NT2/D1 (cell line): ENCODE results near the gene USP9Y.

Experiments
- DNase-seq: peaks from one replicate; pipeline ENCODE4 v3.0.0-alpha.2; 2011; ENCODE audit warnings: low read depth, low spot score
- H3K27me3 ChIP-seq: 2 replicates; pipeline ENCODE4 v1.6.0; 2011; ENCODE audit warnings: mild to moderate bottlenecking; ENCODE audit not compliant: insufficient read length, insufficient read depth
- H3K36me3 ChIP-seq: 2 replicates; pipeline ENCODE4 v1.6.1; 2011; ENCODE audit warnings: mild to moderate bottlenecking, low read length, mixed read lengths; ENCODE audit not compliant: insufficient read depth, insufficient read length
- H3K4me1 ChIP-seq: 2 replicates; pipeline ENCODE4 v1.5.1; 2011; ENCODE audit not compliant: insufficient read depth, insufficient read length
- H3K4me3 ChIP-seq: 2 replicates; pipeline ENCODE4 v1.5.1; 2011; ENCODE audit warnings: low read depth; ENCODE audit not compliant: insufficient read length
- H3K9ac ChIP-seq: 2 replicates; pipeline ENCODE4 v1.6.0; 2011; ENCODE audit warnings: low read depth; ENCODE audit not compliant: insufficient read length
- H3K9me3 ChIP-seq: 2 replicates; pipeline ENCODE4 v1.5.1; 2011; ENCODE audit warnings: mild to moderate bottlenecking, low read length; ENCODE audit not compliant: insufficient read depth
- SUZ12 ChIP-seq: IDR thresholded peaks from 2 replicates; pipeline ENCODE4 v1.6.1; 2011; ENCODE audit not compliant: insufficient read length, insufficient read depth; ENCODE audit errors: extremely low read depth
- YY1 ChIP-seq: IDR thresholded peaks from 2 replicates; pipeline ENCODE4 v1.6.1; 2011; ENCODE audit not compliant: insufficient read length, insufficient read depth
- ZNF274 ChIP-seq: IDR thresholded peaks from 2 replicates; pipeline ENCODE4 v1.6.1; 2011; ENCODE audit warnings: mild to moderate bottlenecking, low read depth, low read length

USP9Y gene

GRCh38 chrY:12734051-12734450 lies 33.0 kb downstream of the USP9Y start:
- Histone ChIP-seq H3K4me1 (no peaks in the 10 kb centered on the region), H3K36me3 (no peaks in the 10 kb centered on the region), H3K9ac (no peak overlapping the region), H3K9me3 (no peaks in the 10 kb centered on the region), H3K4me3 (no peak overlapping the region), H3K27me3 (no peaks in the 10 kb centered on the region)
- DNase-seq, result no peak
- TF ChIP-seq SUZ12 (no peak), YY1 (no peak)

GRCh38 chrY:12741414-12741813 lies 40.4 kb downstream of the USP9Y start:
- DNase-seq, result no peak
- TF ChIP-seq ZNF274 (no peak), SUZ12 (no peak), YY1 (no peak)

DNA sequence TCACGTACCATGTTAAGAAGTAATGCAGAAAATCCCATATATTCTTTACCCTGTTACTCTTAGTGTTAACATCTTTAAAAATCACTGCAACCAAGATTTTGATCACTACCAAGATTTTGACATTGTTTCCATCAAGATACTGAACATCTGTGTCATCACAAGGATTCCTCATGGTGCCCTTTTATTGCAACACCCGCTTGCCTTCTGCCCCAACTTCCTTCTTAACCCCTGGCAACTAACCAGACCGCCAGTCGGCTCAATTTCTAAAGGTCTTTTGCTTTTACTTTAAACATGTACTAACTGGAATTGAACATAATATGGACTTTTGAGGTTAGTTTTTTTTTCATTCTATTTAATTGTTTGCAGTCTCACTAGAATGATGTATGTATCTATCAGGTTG lies 41.7 kb downstream of the USP9Y start:
- H3K9me3 ChIP-seq, result no peaks in the 10 kb centered on the region
- no peaks in the 10 kb centered on the region for H3K27me3 ChIP-seq
- H3K4me3 ChIP-seq, result no peak overlapping the region
- no peaks in the 10 kb centered on the region for H3K4me1 ChIP-seq
- no peak for DNase-seq
- H3K9ac ChIP-seq, result no peak overlapping the region
- peaks cover 5% of the 10 kb centered on the region for H3K36me3 ChIP-seq
- TF ChIP-seq ZNF274 (no peak), YY1 (no peak), SUZ12 (no peak)

More at GRCh38 chrY:12741414-12741813, 40.4 kb downstream of the USP9Y start:
- no peaks in the 10 kb centered on the region for H3K4me1 ChIP-seq
- H3K9ac ChIP-seq, result no peak overlapping the region
- no peak overlapping the region for H3K4me3 ChIP-seq
- peaks cover 5% of the 10 kb centered on the region for H3K36me3 ChIP-seq
- H3K27me3 ChIP-seq, result no peaks in the 10 kb centered on the region
- H3K9me3 ChIP-seq, result no peaks in the 10 kb centered on the region

DNA sequence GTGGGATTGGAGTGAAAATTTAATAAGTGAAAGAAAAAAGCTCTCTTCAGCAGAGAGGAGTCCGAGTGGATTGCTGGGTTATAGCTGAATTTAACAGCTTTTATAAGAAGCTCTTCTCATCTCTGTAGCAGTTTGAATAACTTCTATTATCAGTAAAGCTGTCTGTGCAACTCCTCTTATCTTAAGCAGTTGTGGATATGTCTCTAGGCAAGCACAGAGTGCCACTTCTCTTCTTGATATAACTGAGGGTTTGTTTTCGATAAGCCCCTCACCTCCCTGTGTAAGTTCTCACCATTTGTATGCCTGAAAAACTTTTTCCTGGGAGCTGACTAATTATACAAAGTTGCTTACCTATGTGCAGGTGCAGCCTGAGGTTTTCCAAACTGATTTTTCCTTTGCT lies 43.1 kb downstream of the USP9Y start:
- Histone ChIP-seq H3K4me1 (no peaks in the 10 kb centered on the region), H3K9ac (no peak overlapping the region), H3K27me3 (no peaks in the 10 kb centered on the region), H3K36me3 (peaks cover 5% of the 10 kb centered on the region), H3K4me3 (no peak overlapping the region), H3K9me3 (no peaks in the 10 kb centered on the region)
- TF ChIP-seq ZNF274 (no peak), SUZ12 (no peak), YY1 (no peak)
- no peak for DNase-seq

DNA sequence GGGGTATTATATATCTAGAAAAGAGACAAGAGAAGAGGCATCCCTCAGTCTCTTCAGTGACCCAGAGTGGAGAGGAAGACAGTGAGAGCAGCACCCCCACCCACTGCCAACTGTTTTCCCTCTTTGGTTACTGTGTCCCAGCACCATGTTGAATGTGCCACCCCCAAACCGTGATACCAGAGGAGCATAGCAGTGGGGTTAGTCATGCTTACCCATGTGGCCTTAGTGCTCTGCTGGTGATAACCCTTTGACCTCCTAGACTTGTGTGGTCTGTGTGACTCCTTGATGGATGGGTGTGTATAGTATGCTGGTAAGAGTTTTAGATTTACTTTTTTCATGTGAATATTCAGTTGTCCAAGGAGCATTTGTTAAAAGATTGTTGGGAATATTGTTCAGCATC lies 48.3 kb downstream of the USP9Y start:
- DNase-seq, result no peak
- no peak overlapping the region for H3K4me3 ChIP-seq
- H3K27me3 ChIP-seq, result no peaks in the 10 kb centered on the region
- TF ChIP-seq ZNF274 (no peak), YY1 (no peak), SUZ12 (no peak)
- H3K36me3 ChIP-seq, result no peaks in the 10 kb centered on the region
- H3K4me1 ChIP-seq, result no peaks in the 10 kb centered on the region
- H3K9ac ChIP-seq, result no peak overlapping the region
- H3K9me3 ChIP-seq, result no peaks in the 10 kb centered on the region

DNA sequence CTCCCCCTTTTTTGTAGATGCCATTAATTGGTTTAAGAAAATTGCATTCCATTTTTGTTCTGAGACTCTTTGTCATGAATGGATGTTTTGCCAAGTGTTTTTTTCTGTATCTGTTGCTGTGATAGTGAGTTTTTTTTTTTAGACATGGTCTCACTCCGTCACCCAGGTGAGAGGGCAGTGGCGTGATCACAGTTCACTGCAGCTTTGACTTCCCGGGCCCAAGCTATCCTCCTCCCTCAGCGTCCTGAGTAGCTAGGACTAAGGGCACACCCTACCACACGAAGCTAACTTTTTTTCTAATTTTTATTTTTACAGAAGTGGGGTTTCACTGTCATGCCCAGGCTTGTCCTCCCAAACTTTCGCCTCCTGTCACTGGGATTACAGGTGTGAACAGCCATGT lies 51.8 kb downstream of the USP9Y start:
- Histone ChIP-seq H3K27me3 (no peaks in the 10 kb centered on the region), H3K4me1 (no peaks in the 10 kb centered on the region), H3K4me3 (no peak overlapping the region), H3K36me3 (no peaks in the 10 kb centered on the region), H3K9ac (no peak overlapping the region), H3K9me3 (no peaks in the 10 kb centered on the region)
- no peak for TF ChIP-seq ZNF274
- no peak for TF ChIP-seq YY1
- no peak for TF ChIP-seq SUZ12
- no peak for DNase-seq

GRCh38 chrY:12756021-12756420 lies 55.0 kb downstream of the USP9Y start:
- Histone ChIP-seq H3K9ac (no peak overlapping the region), H3K4me1 (no peaks in the 10 kb centered on the region), H3K9me3 (no peaks in the 10 kb centered on the region), H3K36me3 (no peaks in the 10 kb centered on the region), H3K4me3 (no peak overlapping the region), H3K27me3 (no peaks in the 10 kb centered on the region)
- no peak for DNase-seq
- TF ChIP-seq SUZ12 (no peak), YY1 (no peak), ZNF274 (no peak)

DNA sequence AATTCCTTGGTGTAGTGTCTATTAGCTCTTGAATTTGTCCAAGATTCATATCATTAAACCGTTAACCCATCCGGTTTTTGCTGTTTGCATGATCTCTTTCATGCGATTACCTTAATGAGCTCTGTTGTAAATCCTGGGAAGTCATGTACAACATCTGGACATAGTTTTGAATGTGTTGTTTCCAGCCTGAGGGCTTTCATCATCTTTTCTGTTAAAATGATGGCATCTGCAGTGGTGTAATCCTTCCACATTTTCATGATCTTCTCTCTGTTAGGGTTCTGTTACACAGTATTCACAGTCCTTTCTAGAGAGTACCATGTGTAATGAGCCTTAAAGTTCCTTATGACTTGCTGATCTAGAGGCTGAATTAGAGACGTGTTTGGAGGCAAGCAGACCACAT lies 64.9 kb downstream of the USP9Y start:
- no peak for DNase-seq

More for the DNA sequence above, 64.9 kb downstream of the USP9Y start:
- TF ChIP-seq YY1 (no peak), SUZ12 (no peak), ZNF274 (no peak)
- Histone ChIP-seq H3K4me3 (no peak overlapping the region), H3K9ac (no peak overlapping the region), H3K27me3 (no peaks in the 10 kb centered on the region), H3K9me3 (no peaks in the 10 kb centered on the region), H3K36me3 (no peaks in the 10 kb centered on the region), H3K4me1 (no peaks in the 10 kb centered on the region)
